Ishikawa (cell line): ENCODE results near the gene IL17RE.

Experiments
- CEBPB ChIP-seq: IDR thresholded peaks from 2 replicates; pipeline ENCODE4 v1.6.1; 2012
- CREB1 ChIP-seq: IDR thresholded peaks from 2 replicates; pipeline ENCODE4 v1.6.1; 2012; ENCODE audit warnings: low read depth
- EGR1 ChIP-seq: IDR thresholded peaks from 2 replicates; pipeline ENCODE4 v1.6.1; 2012
- EP300 ChIP-seq: IDR thresholded peaks from 2 replicates; pipeline ENCODE4 v1.6.1; 2012; ENCODE audit warnings: borderline replicate concordance
- FOXM1 ChIP-seq: IDR thresholded peaks from 2 replicates; pipeline ENCODE4 v1.6.1; 2012; ENCODE audit warnings: low read depth, borderline replicate concordance
- MAX ChIP-seq: IDR thresholded peaks from 2 replicates; pipeline ENCODE4 v1.6.1; 2012
- NFIC ChIP-seq: IDR thresholded peaks from 2 replicates; pipeline ENCODE4 v1.6.1; 2012
- RAD21 ChIP-seq: IDR thresholded peaks from 2 replicates; pipeline ENCODE4 v1.6.1; 2012; ENCODE audit warnings: low read depth
- REST ChIP-seq: IDR thresholded peaks from 2 replicates; pipeline ENCODE4 v1.6.1; 2012; ENCODE audit warnings: low read depth, mild to moderate bottlenecking
- TAF1 ChIP-seq: IDR thresholded peaks from 2 replicates; pipeline ENCODE4 v1.6.1; 2012; ENCODE audit warnings: low read depth, mild to moderate bottlenecking
- TCF12 ChIP-seq: IDR thresholded peaks from 2 replicates; pipeline ENCODE4 v1.6.1; 2012; ENCODE audit warnings: low read depth
- TEAD4 ChIP-seq: IDR thresholded peaks from 2 replicates; pipeline ENCODE4 v1.6.1; 2012
- USF1 ChIP-seq: IDR thresholded peaks from 2 replicates; pipeline ENCODE4 v1.6.1; 2012
- YY1 ChIP-seq: IDR thresholded peaks from 2 replicates; pipeline ENCODE4 v1.6.1; 2012; ENCODE audit warnings: low read depth
- ZBTB7A ChIP-seq: IDR thresholded peaks from 2 replicates; pipeline ENCODE4 v1.6.1; 2012; ENCODE audit warnings: low read depth

Gene IL17RE

GRCh38 chr3:9930804-9931418 lies 28.3 kb downstream of the IL17RE start:
- TF ChIP-seq EGR1 (no peak), RAD21 (peak; percentile 22)

- TF ChIP-seq TEAD4, result no peak
- no peak for TF ChIP-seq REST
- no peak for TF ChIP-seq USF1
- no peak for TF ChIP-seq EGR1
- no peak for TF ChIP-seq EP300
- TF ChIP-seq YY1, result no peak
- no peak for TF ChIP-seq CEBPB
Observed at GRCh38 chr3:9932535-9932842, 29.8 kb downstream of the IL17RE start.

- TF ChIP-seq TCF12 (no peak), TEAD4 (no peak; the same call in 1 of the 2 replicates), YY1 (no peak), EGR1 (no peak), TAF1 (no peak; the same call in 1 of the 2 replicates), REST (no peak), MAX (peak; percentile 12; the same call in 1 of the 2 replicates), EP300 (no peak), ZBTB7A (peak; percentile 22; the same call in 1 of the 2 replicates), USF1 (no peak), FOXM1 (no peak), RAD21 (peak; percentile 53; the same call in 1 of the 2 replicates), NFIC (peak; percentile 53), CEBPB (no peak)
Observed at GRCh38 chr3:9932843-9933560, 30.4 kb downstream of the IL17RE start.

- TF ChIP-seq MAX (peak; percentile 96), EGR1 (no peak), CREB1 (peak; percentile 78), CEBPB (no peak), NFIC (no peak), USF1 (peak; percentile 54; the same call in 1 of the 2 replicates), YY1 (no peak), TAF1 (peak; percentile 60), TCF12 (no peak), TEAD4 (no peak), ZBTB7A (no peak)
Observed at GRCh38 chr3:9933561-9934234, 31.1 kb downstream of the IL17RE start, which contains the start of gene CRELD1. CRELD1 (plus strand) TSS chr3:9933834; CDS start chr3:9934439, 605 bp downstream.

GRCh38 chr3:9934235-9934621 lies 31.6 kb downstream of the IL17RE start:
- TF ChIP-seq EP300, result no peak

- TF ChIP-seq EP300 (no peak), CEBPB (no peak), NFIC (no peak), REST (no peak), TAF1 (no peak), RAD21 (no peak), TCF12 (no peak), MAX (no peak), TEAD4 (no peak), YY1 (no peak), USF1 (no peak), FOXM1 (no peak), CREB1 (no peak), ZBTB7A (no peak), EGR1 (no peak)
Observed at GRCh38 chr3:9934993-9935392, 32.3 kb downstream of the IL17RE start.
